HG02571 (cell line): Measurements from ENCODE around the gene A4GALT.
"Not testable (repeated sequence)": the region's sequence is repeated elsewhere in the genome, so short reads cannot be mapped to it uniquely, and the experiment has no call there.

ENCODE experiments used
- ATAC-seq: cut with Tn5 transposase; IDR thresholded peaks from one replicate; pipeline ENCODE4 v1.9.1; 2021; ENCODE audit warnings: mild to moderate bottlenecking, moderate library complexity; ENCODE audit not compliant: unreplicated experiment

Gene A4GALT

GRCh38 chr22:42742940-42743339 is 22.3 kb upstream of the A4GALT start:
- ATAC-seq = no peak

GRCh38 chr22:42740320-42740719 is 19.6 kb upstream of the A4GALT start:
- ATAC-seq = not testable (repeated sequence)

- no peak for ATAC-seq
These were observed 13.7 kb upstream of the A4GALT start for GRCh38 chr22:42734406-42734805.

- not testable (repeated sequence) for ATAC-seq
These were observed 12.7 kb upstream of the A4GALT start for GRCh38 chr22:42733394-42733793.

GRCh38 chr22:42732081-42732480 is 11.4 kb upstream of the A4GALT start:
- ATAC-seq = no peak

- ATAC-seq = no peak
These were observed 6.1 kb upstream of the A4GALT start for GRCh38 chr22:42726811-42727210.

GRCh38 chr22:42725606-42726355 is 5.1 kb upstream of the A4GALT start:
- ATAC-seq = no peak

- no peak for ATAC-seq
These were observed 3.4 kb upstream of the A4GALT start for GRCh38 chr22:42724062-42724461.

GRCh38 chr22:42721045-42721434 is 370 bp upstream of the A4GALT start:
- ATAC-seq = no peak

GRCh38 chr22:42719656-42720262 is 911 bp downstream of the A4GALT start:
- ATAC-seq = no peak

- no peak for ATAC-seq
These were observed 1.5 kb downstream of the A4GALT start for GRCh38 chr22:42719133-42719532.

- peak; percentile 20 for ATAC-seq
These were observed 3.3 kb downstream of the A4GALT start for GRCh38 chr22:42717197-42717928.

- peak; percentile 36 for ATAC-seq
These were observed 4.0 kb downstream of the A4GALT start for GRCh38 chr22:42716649-42717127.

GRCh38 chr22:42716221-42716620 is 4.4 kb downstream of the A4GALT start:
- no peak for ATAC-seq

- ATAC-seq = no peak
These were observed 5.8 kb downstream of the A4GALT start for GRCh38 chr22:42714768-42715390.

GRCh38 chr22:42714308-42714707 is 6.4 kb downstream of the A4GALT start:
- no peak for ATAC-seq

GRCh38 chr22:42711895-42712837 is 8.5 kb downstream of the A4GALT start:
- ATAC-seq = no peak

GRCh38 chr22:42711281-42711731 is 9.4 kb downstream of the A4GALT start:
- ATAC-seq = no peak

GRCh38 chr22:42708417-42708816 is 12.3 kb downstream of the A4GALT start:
- ATAC-seq = no peak

GRCh38 chr22:42707496-42707895 is 13.2 kb downstream of the A4GALT start:
- ATAC-seq = no peak
